ELR (cell line): ENCODE data around the gene HYI.
"Not testable (repeated sequence)": the region's sequence is repeated elsewhere in the genome, so short reads cannot be mapped to it uniquely, and the experiment has no call there.

Experiments used
- DNase-seq: peaks from one replicate; pipeline ENCODE4 v3.0.0-alpha.2; 2015; ENCODE audit warnings: low read depth

The HYI gene

DNA sequence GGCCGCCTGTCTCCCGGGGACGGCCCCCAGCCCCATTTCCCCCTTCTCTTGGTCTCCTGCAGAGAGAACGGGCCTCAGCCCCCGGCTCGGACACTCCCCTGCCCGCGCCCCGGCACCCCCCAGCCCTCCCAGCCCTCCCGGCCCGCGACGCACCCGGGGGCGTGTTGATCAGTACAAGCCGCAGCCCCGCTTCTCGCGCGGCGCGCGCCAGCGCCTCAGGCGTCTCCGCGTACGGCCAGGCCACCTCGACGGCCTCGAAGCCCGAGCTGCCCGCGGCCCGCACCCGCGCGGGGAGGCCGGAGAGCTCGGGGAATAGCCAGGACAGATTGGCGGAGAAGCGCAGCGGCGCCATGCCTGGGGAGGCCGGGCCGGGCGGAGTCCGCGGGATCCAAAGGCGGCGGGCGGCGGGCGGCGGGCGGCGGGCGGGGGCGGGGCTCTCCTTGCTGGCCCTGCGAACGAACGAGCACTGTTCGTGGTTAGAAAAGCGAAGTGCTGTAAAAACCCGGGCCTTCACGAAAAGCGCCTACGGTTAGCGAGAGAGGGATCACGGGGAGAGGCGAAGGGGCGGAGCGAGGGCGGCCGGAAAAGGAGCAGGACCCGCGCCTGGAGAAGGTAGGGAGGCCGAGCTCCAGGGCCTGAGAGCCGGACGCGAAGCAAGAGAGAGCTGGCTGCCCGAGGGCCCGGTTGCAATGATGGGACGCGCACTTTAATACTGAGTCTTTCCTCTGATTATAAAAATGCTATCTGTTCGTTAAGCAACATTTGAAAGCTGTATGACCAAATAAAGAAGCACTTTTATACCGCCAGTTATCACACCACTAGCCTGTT lies at the start of gene HYI:
Gene HYI (minus strand): TSS at position 490 of the 828 bp plus-strand sequence. CDS start 138 bp downstream, at position 352.
- peak; percentile 94 for DNase-seq

GRCh38 chr1:43501806-43502205 lies 48.1 kb upstream of the HYI start:
- not testable (repeated sequence) for DNase-seq

GRCh38 chr1:43499898-43500297 lies 46.2 kb upstream of the HYI start:
- DNase-seq: no peak

- DNase-seq: no peak
Observed at GRCh38 chr1:43495204-43495603, 41.5 kb upstream of the HYI start.

- no peak for DNase-seq
Observed at GRCh38 chr1:43493661-43494450, 40.1 kb upstream of the HYI start.

GRCh38 chr1:43492826-43493225 lies 39.1 kb upstream of the HYI start:
- DNase-seq: peak; percentile 74

DNA sequence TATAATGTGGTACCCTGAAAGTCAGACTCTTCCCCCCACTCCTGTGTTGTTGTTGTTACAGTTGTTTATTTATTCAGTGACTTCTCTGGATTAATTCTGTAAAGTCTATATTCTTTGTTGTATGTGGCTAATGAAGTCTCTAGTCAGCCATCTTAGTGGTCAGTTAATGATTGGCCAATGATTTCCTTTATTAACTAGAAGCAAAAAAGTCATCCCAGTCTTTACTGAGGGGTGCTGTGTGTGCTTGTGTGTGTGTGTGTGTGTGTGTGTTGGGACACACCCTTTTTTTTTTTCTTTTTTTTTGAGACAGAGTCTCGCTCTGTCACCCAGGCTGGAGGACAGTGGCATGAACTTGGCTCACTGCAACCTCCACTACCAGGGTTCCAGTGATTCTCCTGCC lies 37.3 kb upstream of the HYI start:
- no peak for DNase-seq

DNA sequence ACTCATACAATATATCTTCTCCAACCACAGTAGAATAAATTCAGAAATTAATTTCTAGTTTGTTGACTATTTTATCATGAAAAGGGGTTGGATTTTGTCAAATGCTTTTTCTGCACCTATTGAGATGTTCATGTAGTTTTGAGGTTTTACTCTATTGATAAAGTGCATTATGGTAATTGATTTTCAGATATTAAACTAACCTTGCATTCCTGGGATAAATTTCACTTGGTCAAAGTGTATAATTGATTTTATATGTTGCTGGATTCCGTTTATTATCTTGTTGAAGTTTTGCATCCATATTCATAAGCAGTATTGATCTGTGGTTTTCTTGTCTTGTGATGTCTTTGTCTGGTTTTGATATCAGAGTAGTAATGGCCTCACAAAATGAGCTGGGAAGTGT lies 34.4 kb upstream of the HYI start:
- no peak for DNase-seq

DNA sequence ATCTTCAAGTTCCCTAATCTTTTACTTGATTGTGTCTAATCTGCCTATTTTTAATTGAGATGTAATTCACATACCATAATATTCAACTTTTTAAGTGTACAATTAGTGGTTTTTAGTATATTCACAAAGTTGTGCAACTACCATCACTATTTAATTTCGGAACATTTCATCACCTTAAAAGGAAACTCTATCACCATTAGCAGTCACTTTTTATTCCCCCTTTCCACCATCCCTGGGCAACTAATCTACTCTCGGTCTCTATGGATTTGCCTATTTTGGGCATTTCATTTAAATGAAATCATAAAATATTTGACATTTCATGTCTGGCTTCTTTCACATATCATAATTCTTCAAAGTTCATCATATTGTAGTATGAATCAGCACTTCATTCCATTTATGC lies 30.6 kb upstream of the HYI start:
- DNase-seq: no peak

GRCh38 chr1:43482215-43482614 lies 28.5 kb upstream of the HYI start:
- no peak for DNase-seq

GRCh38 chr1:43481491-43481890 lies 27.8 kb upstream of the HYI start:
- no peak for DNase-seq

DNA sequence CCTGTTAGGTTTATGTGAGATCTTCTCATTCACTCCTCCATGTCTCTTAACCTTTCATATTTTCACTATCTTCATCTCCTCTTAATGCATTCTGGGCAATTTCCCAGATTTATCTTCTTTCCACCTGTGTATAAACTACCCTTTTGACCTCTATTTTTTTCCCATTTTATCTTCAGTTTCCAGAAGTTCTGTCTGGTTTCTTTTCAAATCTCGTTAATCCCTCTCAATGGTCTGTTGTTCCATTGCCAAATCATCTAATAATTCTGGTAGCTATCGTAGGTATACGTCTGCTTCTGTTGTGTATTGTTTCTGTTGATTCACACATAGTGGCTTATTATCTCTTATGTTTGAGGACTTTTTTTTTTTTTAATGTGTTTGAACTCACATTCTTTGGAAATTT lies 25.7 kb upstream of the HYI start:
- DNase-seq: no peak

GRCh38 chr1:43477716-43478115 lies 24.0 kb upstream of the HYI start:
- DNase-seq: no peak

- DNase-seq: peak; percentile 77
Observed at GRCh38 chr1:43475611-43476401, 22.1 kb upstream of the HYI start.

- DNase-seq: peak; percentile 24
Observed at GRCh38 chr1:43473463-43473862, 19.7 kb upstream of the HYI start.

DNA sequence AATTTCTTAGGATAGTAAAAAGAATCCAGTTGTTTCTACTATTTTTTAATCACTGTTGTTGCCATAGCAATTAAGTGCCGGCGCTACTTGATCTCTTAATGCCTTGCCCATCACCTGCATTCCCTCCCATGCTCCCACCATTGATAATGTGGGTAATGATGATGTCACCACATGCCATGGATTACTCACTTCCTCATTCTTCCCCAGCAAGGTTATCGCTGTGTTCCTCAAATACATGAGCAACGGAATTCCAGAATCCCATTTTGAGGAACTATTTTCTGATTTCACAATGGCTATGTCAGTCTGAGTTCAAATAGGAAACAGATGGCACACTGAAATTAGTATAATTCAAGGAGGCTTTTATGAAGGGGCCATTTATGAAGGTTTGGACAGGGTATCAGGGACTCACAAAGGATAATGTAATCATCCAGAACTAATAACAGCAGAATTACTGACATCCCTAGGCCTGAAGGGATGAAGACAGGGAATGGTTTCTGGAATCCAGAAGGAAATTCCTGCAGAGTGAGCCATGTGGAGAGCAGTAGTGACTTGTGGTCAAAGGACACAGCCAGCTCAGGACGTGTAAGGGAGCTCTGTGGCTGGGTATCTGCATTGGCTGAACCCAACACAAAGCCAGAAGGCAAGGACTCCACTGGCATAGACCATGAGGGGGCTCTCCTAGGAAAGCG lies 18.9 kb upstream of the HYI start:
- peak; percentile 98 for DNase-seq

DNA sequence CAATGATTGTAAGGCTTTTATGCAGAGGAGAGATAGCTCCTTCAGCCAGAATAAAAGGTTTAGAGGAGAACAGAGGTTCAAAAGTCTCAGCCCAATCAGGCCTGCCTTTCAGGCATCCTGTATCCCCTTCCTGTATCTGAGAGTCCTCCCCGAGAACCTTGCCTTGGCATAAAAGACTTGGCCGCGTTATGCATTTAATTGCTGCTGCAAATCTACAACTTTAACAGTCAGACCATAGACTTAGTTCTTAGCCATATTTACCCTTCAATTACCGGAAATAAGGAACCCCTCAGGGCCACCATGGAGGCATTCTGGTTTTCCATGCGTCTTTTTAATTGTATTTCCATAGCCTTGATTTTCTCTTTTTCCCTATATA lies 18.3 kb upstream of the HYI start:
- no peak for DNase-seq

DNA sequence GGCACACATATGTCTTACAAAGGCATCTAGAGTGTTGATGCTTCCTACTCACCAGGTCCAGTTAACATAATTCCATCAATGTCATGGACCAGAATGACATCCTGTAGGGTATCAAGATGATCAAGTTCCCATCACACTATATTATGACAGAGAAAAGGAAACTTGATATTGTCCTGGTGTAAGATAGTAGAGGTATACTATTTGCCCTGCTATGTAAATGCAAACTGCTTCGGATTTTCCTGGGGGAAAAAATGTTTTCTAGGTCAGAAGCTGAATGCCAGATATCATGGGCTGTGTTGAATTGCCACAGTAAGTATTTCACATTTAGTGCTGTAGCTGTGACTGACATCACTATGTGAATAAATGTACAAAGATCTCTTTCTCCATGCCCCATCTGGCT lies 16.2 kb upstream of the HYI start:
- no peak for DNase-seq

GRCh38 chr1:43468414-43468813 lies 14.7 kb upstream of the HYI start:
- no peak for DNase-seq

GRCh38 chr1:43466403-43466802 lies 12.7 kb upstream of the HYI start:
- no peak for DNase-seq

GRCh38 chr1:43465505-43466067 lies 11.9 kb upstream of the HYI start:
- no peak for DNase-seq
